Prostate gland (tissue), 2 donors: ENCODE measurements around the gene LCN15. TPM values are rescaled to one million over a fixed set of nuclear protein-coding genes. Genes with fewer than 3 reads are reported as not detected.

Source experiments
- DNase-seq: peaks from one replicate; pipeline ENCODE4 v3.0.0-alpha.2; 2019; ENCODE audit warnings: low spot score
- H3K27ac ChIP-seq, 2 donors: fragments of 200-600 bp; sonication (generic); 2 replicates each; pipeline ENCODE4 v1.5.1; 2017 to 2019
- H3K27me3 ChIP-seq: fragments of 200-600 bp; sonication (generic); replicated peaks from 2 replicates; pipeline ENCODE4 v1.5.1; 2019; ENCODE audit not compliant: insufficient read depth
- H3K36me3 ChIP-seq, 2 donors: fragments of 200-600 bp; sonication (generic); 1 replicate in 1 of 2; 2 replicates in 1 of 2; pipeline versions ENCODE4 v1.5.1 to v1.8.1; 2017 to 2019
- H3K4me1 ChIP-seq: fragments of 200-600 bp; sonication (generic); replicated peaks from 2 replicates; pipeline ENCODE4 v1.5.1; 2019
- H3K4me3 ChIP-seq, 2 donors: fragments of 200-600 bp; sonication (generic); 2 replicates each; pipeline ENCODE4 v1.5.1; 2017 to 2019
- H3K9me3 ChIP-seq: fragments of 200-600 bp; sonication (generic); 2 replicates; pipeline ENCODE4 v1.5.1; 2017
- POLR2A ChIP-seq: fragments of 450-650 bp; IDR thresholded peaks from one replicate; pipeline ENCODE4 v1.6.1; 2016; ENCODE audit warnings: antibody characterized with exemption, mild to moderate bottlenecking
- POLR2AphosphoS5 ChIP-seq: sonication (generic); formaldehyde crosslinking; IDR thresholded peaks from one replicate; pipeline ENCODE4 v1.6.1; 2017; ENCODE audit warnings: antibody characterized with exemption
- WGBS: methylation state at CpG from one replicate; pipeline ENCODE4 v1.1.5; 2018; 5-methylcytosine and 5-hydroxymethylcytosine counted together
- intact Hi-C: fragments of 100-400 bp; cut with DNase I; formaldehyde crosslinking; loops from one replicate; pipeline ENCODE4 v1.14.2; 2022
- total RNA-seq, 2 donors: library from RNA; depleted of rRNA; stranded (reverse); fragments of >200 nt; gene quantifications; one replicate each; pipeline ENCODE4 v1.1.0, GENCODE V29; 2016
- TF ChIP-seq, protein P1 (sequence below), 4 experiments: fragments of 200-600 bp in 2 of 4; fragments of 450-650 bp in 2 of 4; sonication (generic) in 2 of 4; IDR thresholded peaks; 1 replicate in 3 of 4; 2 replicates in 1 of 4; pipeline ENCODE4 v1.5.1; 2016 to 2019; ENCODE audit warnings: antibody characterized with exemption in 4 of 4, mild to moderate bottlenecking in 2 of 4, moderate library complexity in 2 of 4

Gene LCN15
- total RNA-seq, 2 donors from 2014 or later: 0.40 TPM; not detected in 1

DNA sequence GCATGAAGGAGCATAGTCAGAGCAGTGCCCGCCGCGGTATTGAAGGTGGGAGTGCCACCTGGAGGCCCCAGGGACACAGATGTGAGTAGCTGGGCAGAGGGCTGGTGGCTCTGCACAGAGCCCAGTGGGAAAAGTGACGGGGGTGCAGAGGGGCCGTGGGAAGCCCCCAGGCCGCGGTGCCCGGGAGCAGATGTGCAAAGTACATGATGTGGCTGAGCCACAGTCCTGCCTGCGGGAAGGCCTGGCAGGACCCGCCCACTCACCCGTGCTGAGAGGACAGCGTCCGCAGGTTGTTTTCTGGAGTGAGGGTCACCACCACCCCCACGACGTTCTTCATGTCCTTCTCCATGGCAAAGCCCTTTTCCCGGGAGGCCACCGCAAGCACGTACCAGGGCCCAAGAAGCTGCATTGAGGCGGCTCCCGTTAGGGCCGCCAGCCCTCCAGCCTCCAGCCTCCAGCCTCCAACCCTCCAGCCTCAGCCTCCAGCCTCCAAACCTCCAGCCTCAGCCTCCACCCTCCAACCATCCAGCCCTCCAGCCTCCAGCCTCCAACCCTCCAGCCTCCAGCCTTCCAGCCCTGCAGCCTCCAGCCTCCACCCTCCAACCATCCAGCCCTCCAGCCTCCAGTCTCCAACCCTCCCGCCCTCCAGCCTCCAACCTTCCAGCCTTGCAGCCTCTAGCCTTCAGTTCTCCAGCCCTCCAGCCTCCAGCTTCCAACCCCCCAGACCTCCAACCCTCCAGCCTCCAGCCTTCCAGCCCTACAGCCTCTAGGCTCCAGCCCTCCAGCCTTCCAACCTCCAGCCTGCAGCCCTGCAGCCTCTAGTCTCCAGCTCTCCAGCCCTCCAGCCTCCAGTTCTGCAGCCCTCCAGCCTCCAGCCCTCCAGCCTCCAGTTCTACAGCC lies 16.9 kb downstream of the LCN15 start:
- Histone ChIP-seq H3K9me3 (no peaks in the 10 kb centered on the region), H3K27ac (no peak overlapping the region), H3K27me3 (no peaks in the 10 kb centered on the region), H3K36me3 (no peaks in the 10 kb centered on the region), H3K4me3 (no peak overlapping the region), H3K4me1 (no peaks in the 10 kb centered on the region)
- 87% methylated on average over 22 of the region's 22 CpGs for WGBS
- TF ChIP-seq POLR2AphosphoS5: no peak
- TF ChIP-seq POLR2A: no peak
- TF ChIP-seq, protein P1, sequence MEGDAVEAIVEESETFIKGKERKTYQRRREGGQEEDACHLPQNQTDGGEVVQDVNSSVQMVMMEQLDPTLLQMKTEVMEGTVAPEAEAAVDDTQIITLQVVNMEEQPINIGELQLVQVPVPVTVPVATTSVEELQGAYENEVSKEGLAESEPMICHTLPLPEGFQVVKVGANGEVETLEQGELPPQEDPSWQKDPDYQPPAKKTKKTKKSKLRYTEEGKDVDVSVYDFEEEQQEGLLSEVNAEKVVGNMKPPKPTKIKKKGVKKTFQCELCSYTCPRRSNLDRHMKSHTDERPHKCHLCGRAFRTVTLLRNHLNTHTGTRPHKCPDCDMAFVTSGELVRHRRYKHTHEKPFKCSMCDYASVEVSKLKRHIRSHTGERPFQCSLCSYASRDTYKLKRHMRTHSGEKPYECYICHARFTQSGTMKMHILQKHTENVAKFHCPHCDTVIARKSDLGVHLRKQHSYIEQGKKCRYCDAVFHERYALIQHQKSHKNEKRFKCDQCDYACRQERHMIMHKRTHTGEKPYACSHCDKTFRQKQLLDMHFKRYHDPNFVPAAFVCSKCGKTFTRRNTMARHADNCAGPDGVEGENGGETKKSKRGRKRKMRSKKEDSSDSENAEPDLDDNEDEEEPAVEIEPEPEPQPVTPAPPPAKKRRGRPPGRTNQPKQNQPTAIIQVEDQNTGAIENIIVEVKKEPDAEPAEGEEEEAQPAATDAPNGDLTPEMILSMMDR (IDR thresholded peaks at IDR 0.05): no peak
- DNase-seq: no peak
- intact Hi-C loops: no loop called here

DNA sequence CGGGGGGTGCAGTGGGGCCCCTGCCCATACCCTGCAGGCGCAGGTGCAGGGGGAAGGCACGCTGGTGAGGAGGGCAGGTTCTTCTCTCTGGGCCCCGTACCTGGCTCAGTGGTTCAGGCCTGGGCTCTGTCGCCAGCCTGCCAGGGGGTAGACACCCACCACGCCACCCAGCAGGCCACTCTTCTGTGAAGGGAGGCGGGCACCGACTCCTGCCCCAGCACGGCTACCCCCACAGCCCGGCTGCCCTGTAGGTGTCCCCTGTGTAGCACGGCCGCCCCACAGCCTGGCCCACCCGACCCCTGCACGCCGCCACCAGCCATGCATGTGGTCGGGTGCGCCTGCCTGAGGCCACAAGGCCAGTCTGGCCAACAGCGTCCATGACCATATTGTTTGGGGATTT lies 17.7 kb downstream of the LCN15 start:
- TF ChIP-seq, protein P1 (IDR thresholded peaks at IDR 0.05): no peak
- no peak for TF ChIP-seq POLR2AphosphoS5
- TF ChIP-seq POLR2A: no peak
- Histone ChIP-seq H3K4me1 (no peaks in the 10 kb centered on the region), H3K27ac (no peak overlapping the region), H3K36me3 (no peaks in the 10 kb centered on the region), H3K4me3 (no peak overlapping the region), H3K9me3 (no peaks in the 10 kb centered on the region), H3K27me3 (peaks cover 5% of the 10 kb centered on the region)
- intact Hi-C loops: no loop called here
- no peak for DNase-seq
- 87% methylated on average over 17 of the region's 18 CpGs for WGBS

DNA sequence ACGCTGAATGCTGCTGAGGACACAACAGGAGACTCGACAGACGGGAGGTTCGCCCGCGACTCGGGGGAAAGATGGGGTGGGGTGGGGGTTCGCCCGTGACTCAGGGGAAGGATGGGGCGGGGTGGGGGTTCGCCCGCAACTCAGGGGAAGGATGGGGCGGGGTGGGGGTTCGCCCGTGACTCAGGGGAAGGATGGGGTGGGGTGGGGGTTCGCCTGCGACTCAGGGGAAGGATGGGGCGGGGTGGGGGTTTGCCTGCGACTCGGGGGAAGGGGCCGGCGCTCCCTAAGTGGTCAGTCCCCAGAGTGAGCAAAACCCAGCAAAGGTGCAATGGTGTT lies 18.2 kb downstream of the LCN15 start:
- DNase-seq: no peak
- no peak overlapping the region for H3K27ac ChIP-seq
- no peaks in the 10 kb centered on the region for H3K36me3 ChIP-seq
- H3K9me3 ChIP-seq: no peaks in the 10 kb centered on the region
- peaks cover 7% of the 10 kb centered on the region for H3K27me3 ChIP-seq
- no peak overlapping the region for H3K4me3 ChIP-seq
- 85% methylated on average over 22 of the region's 22 CpGs for WGBS
- TF ChIP-seq, protein P1 (IDR thresholded peaks at IDR 0.05): no peak
- TF ChIP-seq POLR2A: no peak
- TF ChIP-seq POLR2AphosphoS5: no peak
- peaks cover 3% of the 10 kb centered on the region for H3K4me1 ChIP-seq
- intact Hi-C loops: no loop called here

DNA sequence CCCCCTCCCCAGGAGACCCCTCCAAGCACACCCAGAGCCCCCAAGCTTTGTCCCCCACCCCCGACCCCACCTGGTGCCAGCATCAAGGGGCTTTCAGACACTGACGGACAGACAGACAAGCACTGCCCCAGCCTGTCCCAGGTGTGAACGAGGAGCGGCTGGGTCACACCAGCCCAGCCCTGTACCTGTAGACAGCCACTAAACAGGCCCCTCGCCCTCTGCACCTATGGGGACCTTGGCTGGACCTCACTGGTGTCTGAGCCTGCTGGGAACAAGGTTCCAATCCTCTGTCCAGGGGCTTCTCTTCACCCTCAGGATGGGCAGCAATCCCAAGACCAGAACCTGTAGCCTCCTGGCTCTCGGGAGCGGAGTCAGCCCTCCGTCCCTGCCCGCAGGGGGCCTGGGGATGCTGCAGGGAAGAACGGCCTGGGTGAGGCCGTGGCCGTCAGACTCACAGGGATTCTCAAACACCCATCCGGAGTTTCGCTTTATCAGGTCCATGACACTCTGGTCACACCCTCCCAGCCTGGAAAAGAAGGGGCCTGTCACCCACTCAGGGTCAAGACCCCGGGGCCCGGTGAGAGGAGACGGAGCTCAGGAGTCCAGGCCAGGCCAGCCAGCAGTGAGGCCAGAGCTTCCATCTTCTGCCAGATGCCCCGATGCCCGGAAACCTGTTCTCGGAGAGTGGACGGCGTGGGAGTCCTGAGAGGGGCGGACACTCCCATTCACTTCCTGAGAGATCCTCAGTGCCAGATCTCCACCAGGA lies 18.7 kb downstream of the LCN15 start:
- whole genome bisulfite sequencing: 86% methylated on average over 23 of the region's 23 CpGs
- Histone ChIP-seq H3K4me3 (no peak overlapping the region), H3K27ac (no peak overlapping the region), H3K36me3 (no peaks in the 10 kb centered on the region), H3K9me3 (no peaks in the 10 kb centered on the region), H3K27me3 (peaks cover 7% of the 10 kb centered on the region), H3K4me1 (peaks cover 5% of the 10 kb centered on the region)
- intact Hi-C loops: no loop called here
- DNase-seq: no peak
- TF ChIP-seq POLR2AphosphoS5: no peak
- TF ChIP-seq POLR2A: no peak
- TF ChIP-seq, protein P1 (IDR thresholded peaks at IDR 0.05): no peak
